SK-MEL-5 (cell line): ENCODE measurements around the gene ERGIC1. TPM values are rescaled to one million over a fixed set of nuclear protein-coding genes. Genes with fewer than 3 reads are reported as not detected.

Experiments
- DNase-seq: peaks from one replicate; pipeline ENCODE4 v3.0.0-alpha.2; 2016; ENCODE audit warnings: low read depth, low spot score
- in situ Hi-C: cut with HindIII; loops from 2 replicates; pipeline ENCODE4 v1.10.0; 2016; ENCODE audit warnings: low sequenced_read_pairs, high pct_unique_total_duplicates, low pct_unique_long_range_greater_than_20kb
- total RNA-seq: library from RNA; depleted of rRNA; stranded (reverse); fragments of >200 nt; shearing (Covaris generic); gene quantifications from 2 replicates; pipeline ENCODE4 v1.2.3, GENCODE V29; 2014

Gene ERGIC1
- total RNA-seq, 1 experiment from 2014 or later: 91.3 TPM

GRCh38 chr5:172918421-172919371 is 84.6 kb downstream of the ERGIC1 start:
- no peak for DNase-seq
- in situ Hi-C loops: no loop called here

GRCh38 chr5:172919525-172920446 is 85.7 kb downstream of the ERGIC1 start:
- DNase-seq: no peak
- in situ Hi-C loops: no loop called here

GRCh38 chr5:172920447-172920849 is 86.4 kb downstream of the ERGIC1 start:
- peak; percentile 57 for DNase-seq
- in situ Hi-C loops: no loop called here

GRCh38 chr5:172920995-172921394 is 86.9 kb downstream of the ERGIC1 start:
- DNase-seq: no peak
- in situ Hi-C loops: no loop called here

- no peak for DNase-seq
- in situ Hi-C loops: no loop called here
These were observed 87.9 kb downstream of the ERGIC1 start for GRCh38 chr5:172921906-172922305.

GRCh38 chr5:172923539-172923938 is 89.5 kb downstream of the ERGIC1 start:
- DNase-seq: no peak
- in situ Hi-C loops: no loop called here

- DNase-seq: no peak
- in situ Hi-C loops: no loop called here
These were observed 91.4 kb downstream of the ERGIC1 start for GRCh38 chr5:172925336-172925948.

GRCh38 chr5:172926008-172926523 is 92.0 kb downstream of the ERGIC1 start:
- in situ Hi-C loops: no loop called here

GRCh38 chr5:172926796-172927195 is 92.7 kb downstream of the ERGIC1 start:
- in situ Hi-C loops: no loop called here
- no peak for DNase-seq

More at GRCh38 chr5:172926008-172926523, 92.0 kb downstream of the ERGIC1 start:
- DNase-seq: no peak

- no peak for DNase-seq
- in situ Hi-C loops: no loop called here
These were observed 95.4 kb downstream of the ERGIC1 start for GRCh38 chr5:172929371-172929838.

- no peak for DNase-seq
- in situ Hi-C loops: no loop called here
These were observed 97.0 kb downstream of the ERGIC1 start for GRCh38 chr5:172931001-172931536.

GRCh38 chr5:172932313-172933017 is 98.4 kb downstream of the ERGIC1 start:
- in situ Hi-C loops: no loop called here
- peak; percentile 47 for DNase-seq

GRCh38 chr5:172933238-172933637 is 99.2 kb downstream of the ERGIC1 start:
- in situ Hi-C loops: no loop called here

GRCh38 chr5:172935096-172935495 is 101.0 kb downstream of the ERGIC1 start:
- DNase-seq: no peak
- in situ Hi-C loops: no loop called here

More at GRCh38 chr5:172933238-172933637, 99.2 kb downstream of the ERGIC1 start:
- DNase-seq: no peak

- DNase-seq: no peak
- in situ Hi-C loops: no loop called here
These were observed 102.3 kb downstream of the ERGIC1 start for GRCh38 chr5:172936401-172936800.

GRCh38 chr5:172939071-172939470 is 105.0 kb downstream of the ERGIC1 start:
- DNase-seq: peak; percentile 60
- in situ Hi-C loops: no loop called here
